ENCODE measurements around the gene TEX12. TPM values are rescaled to one million over a fixed set of nuclear protein-coding genes. Genes with fewer than 3 reads are reported as not detected.

Gene TEX12
- total and polyA plus RNA-seq, 2 experiments from 2014 or later, result 1.1 TPM; not detected in 1

DNA sequence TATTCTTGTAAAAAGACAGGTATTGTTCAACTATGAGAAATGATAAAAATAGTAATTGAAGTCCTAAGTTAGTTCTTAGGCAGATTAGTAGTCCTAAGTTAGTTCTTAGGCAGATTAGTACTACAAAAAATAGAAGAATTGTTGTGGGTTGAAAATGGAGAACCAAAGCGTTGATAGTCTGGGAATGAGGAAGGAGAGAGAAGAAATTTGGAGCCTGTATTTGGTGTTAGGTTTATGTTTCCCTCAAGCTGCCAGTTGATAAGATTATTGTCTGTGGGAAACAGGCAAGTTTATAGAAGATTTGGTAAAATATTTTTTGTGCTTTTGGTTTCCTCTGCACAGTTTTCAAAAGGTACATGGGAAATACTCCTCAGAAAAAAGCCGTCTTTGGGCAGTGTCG is 11.8 kb downstream of the TEX12 start (continued):
- TF ChIP-seq, protein P1, sequence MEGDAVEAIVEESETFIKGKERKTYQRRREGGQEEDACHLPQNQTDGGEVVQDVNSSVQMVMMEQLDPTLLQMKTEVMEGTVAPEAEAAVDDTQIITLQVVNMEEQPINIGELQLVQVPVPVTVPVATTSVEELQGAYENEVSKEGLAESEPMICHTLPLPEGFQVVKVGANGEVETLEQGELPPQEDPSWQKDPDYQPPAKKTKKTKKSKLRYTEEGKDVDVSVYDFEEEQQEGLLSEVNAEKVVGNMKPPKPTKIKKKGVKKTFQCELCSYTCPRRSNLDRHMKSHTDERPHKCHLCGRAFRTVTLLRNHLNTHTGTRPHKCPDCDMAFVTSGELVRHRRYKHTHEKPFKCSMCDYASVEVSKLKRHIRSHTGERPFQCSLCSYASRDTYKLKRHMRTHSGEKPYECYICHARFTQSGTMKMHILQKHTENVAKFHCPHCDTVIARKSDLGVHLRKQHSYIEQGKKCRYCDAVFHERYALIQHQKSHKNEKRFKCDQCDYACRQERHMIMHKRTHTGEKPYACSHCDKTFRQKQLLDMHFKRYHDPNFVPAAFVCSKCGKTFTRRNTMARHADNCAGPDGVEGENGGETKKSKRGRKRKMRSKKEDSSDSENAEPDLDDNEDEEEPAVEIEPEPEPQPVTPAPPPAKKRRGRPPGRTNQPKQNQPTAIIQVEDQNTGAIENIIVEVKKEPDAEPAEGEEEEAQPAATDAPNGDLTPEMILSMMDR (conservative IDR thresholded peaks at IDR 0.05; ENCODE audit: low read depth in 2 of 2), result no peak
- TF ChIP-seq EZH2 (IDR thresholded peaks at IDR 0.05; ENCODE audit: low read depth, unreplicated experiment) (no peak), CREB1 (CRISPR knock-in tag; IDR thresholded peaks at IDR 0.05; ENCODE audit: low read depth) (no peak), ZNF114 (CRISPR knock-in tag; IDR thresholded peaks at IDR 0.05) (no peak), JUNB (IDR thresholded peaks at IDR 0.05; ENCODE audit: unreplicated experiment) (no peak), EZH2phosphoT487 (IDR thresholded peaks at IDR 0.05; ENCODE audit: unreplicated experiment) (no peak)
- TF ChIP-seq, protein P2, sequence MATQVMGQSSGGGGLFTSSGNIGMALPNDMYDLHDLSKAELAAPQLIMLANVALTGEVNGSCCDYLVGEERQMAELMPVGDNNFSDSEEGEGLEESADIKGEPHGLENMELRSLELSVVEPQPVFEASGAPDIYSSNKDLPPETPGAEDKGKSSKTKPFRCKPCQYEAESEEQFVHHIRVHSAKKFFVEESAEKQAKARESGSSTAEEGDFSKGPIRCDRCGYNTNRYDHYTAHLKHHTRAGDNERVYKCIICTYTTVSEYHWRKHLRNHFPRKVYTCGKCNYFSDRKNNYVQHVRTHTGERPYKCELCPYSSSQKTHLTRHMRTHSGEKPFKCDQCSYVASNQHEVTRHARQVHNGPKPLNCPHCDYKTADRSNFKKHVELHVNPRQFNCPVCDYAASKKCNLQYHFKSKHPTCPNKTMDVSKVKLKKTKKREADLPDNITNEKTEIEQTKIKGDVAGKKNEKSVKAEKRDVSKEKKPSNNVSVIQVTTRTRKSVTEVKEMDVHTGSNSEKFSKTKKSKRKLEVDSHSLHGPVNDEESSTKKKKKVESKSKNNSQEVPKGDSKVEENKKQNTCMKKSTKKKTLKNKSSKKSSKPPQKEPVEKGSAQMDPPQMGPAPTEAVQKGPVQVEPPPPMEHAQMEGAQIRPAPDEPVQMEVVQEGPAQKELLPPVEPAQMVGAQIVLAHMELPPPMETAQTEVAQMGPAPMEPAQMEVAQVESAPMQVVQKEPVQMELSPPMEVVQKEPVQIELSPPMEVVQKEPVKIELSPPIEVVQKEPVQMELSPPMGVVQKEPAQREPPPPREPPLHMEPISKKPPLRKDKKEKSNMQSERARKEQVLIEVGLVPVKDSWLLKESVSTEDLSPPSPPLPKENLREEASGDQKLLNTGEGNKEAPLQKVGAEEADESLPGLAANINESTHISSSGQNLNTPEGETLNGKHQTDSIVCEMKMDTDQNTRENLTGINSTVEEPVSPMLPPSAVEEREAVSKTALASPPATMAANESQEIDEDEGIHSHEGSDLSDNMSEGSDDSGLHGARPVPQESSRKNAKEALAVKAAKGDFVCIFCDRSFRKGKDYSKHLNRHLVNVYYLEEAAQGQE (IDR thresholded peaks at IDR 0.05; ENCODE audit: unreplicated experiment), result no peak

DNA sequence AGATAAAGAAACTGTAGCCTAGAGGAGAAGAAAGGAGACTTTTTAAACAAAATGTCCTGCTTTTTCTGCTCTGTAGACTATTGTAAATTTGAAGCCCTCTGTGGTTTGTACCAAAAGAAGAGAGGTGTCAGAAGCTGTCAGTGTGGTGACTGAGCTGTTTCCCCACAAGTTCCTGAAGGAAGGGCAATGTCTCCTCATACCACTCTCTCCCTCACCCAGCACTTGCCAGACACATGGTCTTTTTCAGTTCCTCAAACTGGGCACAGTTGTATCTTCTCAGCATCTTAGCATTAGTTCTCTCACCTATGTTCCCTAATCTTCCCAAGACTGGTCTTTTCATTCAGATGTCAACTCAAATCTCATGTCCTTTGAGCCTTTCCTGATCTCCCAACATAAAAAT is 12.4 kb downstream of the TEX12 start:
- Histone ChIP-seq H3K4me2 (no peak overlapping the region), H4K20me1 (replicated peaks; ENCODE audit: insufficient read depth) (no peaks in the 10 kb centered on the region), H3K9me2 (ENCODE audit: insufficient read depth) (no peaks in the 10 kb centered on the region), H3K4me1 (ENCODE audit: insufficient read depth) (peaks cover 3% of the 10 kb centered on the region), H3K36me3 (ENCODE audit: insufficient read depth) (no peaks in the 10 kb centered on the region), H3K4me3 (no peak overlapping the region), H3K79me2 (replicated peaks; ENCODE audit: insufficient read depth) (no peaks in the 10 kb centered on the region), H3K27me3 (ENCODE audit: insufficient read depth) (no peaks in the 10 kb centered on the region), H3K27ac (ENCODE audit: low read depth) (no peak overlapping the region), H3F3A (replicated peaks; ENCODE audit: low read depth) (no peaks in the 10 kb centered on the region), H2AFZ (no peak overlapping the region)
- Mint-ChIP-seq H3K27ac (no peak overlapping the region), H3K36me3 (ENCODE audit: low read depth) (no peaks in the 10 kb centered on the region; the same call in 2 of the 3 replicates), H3K27me3 (ENCODE audit: insufficient read depth, low read depth, poor library complexity) (peaks cover 4% of the 10 kb centered on the region), H3K9me3 (no peaks in the 10 kb centered on the region), H3K4me1 (peaks cover under 1% of the 10 kb centered on the region; the same call in 2 of the 3 replicates), H3K4me3 (no peak overlapping the region)
- no peak for DNase-seq (ENCODE audit: low spot score)
- no peak for ATAC-seq
- TF ChIP-seq JUNB (IDR thresholded peaks at IDR 0.05; ENCODE audit: unreplicated experiment), result no peak
- TF ChIP-seq STAT1 (IDR thresholded peaks at IDR 0.05; ENCODE audit: unreplicated experiment), result no peak
- TF ChIP-seq, protein P2 (IDR thresholded peaks at IDR 0.05; ENCODE audit: unreplicated experiment), result no peak
- no peak for TF ChIP-seq CREB1 (CRISPR knock-in tag; IDR thresholded peaks at IDR 0.05; ENCODE audit: low read depth)
- TF ChIP-seq ZNF331 (CRISPR knock-in tag; IDR thresholded peaks at IDR 0.05; ENCODE audit: low read depth), result no peak
- TF ChIP-seq, protein P1 (conservative IDR thresholded peaks at IDR 0.05; ENCODE audit: low read depth in 2 of 2), result no peak
- no peak for TF ChIP-seq ZNF114 (CRISPR knock-in tag; IDR thresholded peaks at IDR 0.05)
- TF ChIP-seq, protein P3, sequence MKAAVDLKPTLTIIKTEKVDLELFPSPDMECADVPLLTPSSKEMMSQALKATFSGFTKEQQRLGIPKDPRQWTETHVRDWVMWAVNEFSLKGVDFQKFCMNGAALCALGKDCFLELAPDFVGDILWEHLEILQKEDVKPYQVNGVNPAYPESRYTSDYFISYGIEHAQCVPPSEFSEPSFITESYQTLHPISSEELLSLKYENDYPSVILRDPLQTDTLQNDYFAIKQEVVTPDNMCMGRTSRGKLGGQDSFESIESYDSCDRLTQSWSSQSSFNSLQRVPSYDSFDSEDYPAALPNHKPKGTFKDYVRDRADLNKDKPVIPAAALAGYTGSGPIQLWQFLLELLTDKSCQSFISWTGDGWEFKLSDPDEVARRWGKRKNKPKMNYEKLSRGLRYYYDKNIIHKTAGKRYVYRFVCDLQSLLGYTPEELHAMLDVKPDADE (IDR thresholded peaks at IDR 0.05), result no peak
- TF ChIP-seq EZH2 (IDR thresholded peaks at IDR 0.05; ENCODE audit: low read depth, unreplicated experiment), result no peak
